NCI-H2107 (cell line): Measurements from ENCODE around the gene ABHD17B.

Experiments
- DNase-seq: peaks from one replicate; lab custom pipeline; 2025; lab: John Stamatoyannopoulos, UW

Gene ABHD17B

DNA sequence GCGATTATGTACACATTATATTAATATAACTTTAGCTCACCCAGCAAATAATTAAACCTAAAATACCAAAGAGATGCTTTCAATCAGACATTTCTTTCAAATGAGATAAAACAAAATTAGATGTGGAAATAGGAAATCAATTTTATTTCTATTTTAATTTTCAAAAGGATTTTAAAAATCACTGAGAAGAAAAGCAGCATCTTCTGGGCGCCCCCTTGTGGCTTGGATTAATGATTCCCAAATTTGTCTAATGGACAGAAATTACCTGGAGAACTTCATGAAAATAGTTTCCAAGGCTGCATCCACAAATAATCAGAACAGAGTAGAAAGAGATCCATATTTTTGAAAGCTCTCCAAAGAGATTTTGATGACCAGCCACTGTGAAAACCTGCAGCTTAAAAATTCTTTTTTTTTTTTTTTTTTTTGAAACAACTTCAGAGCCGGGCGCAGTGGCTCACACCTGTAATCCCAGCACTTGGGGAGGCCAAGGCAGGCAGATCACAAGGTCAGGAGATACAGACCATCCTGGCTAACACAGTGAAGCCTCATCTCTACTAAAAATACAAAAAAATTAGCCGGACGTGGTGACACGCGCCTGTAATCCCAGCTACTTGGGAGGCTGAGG, 91.8 kb downstream of the ABHD17B start:
- DNase-seq = no peak

DNA sequence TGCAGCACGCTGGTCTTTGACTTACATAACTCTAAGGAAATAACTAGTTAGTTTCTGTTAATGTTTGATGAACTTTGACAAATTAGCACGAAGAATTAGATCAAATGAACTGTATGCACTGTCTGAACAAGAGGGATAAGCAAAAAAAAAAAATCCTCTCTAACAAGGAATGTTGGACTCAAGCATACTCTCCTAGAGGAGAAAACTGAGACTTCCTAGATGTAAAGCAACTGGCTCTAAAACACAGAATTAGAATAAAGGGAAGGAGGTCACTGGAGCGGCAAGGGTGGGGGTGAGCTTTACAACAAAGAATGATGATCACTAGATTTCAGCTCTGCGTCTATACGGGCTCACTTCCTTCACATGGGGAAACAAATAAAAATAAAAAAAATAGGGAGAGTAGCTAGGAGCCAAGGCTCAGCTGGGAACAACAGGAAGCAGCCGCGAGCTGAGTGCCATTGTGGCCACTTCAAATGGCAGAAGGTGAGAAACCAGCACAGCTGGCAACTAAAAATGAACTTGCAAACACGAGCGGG, 94.0 kb downstream of the ABHD17B start:
- DNase-seq = no peak
